ENCODE measurements around the gene VSIG4. TPM values are rescaled to one million over a fixed set of nuclear protein-coding genes. Genes with fewer than 3 reads are reported as not detected.
A peak's percentile ranks its signal among the peaks of the same experiment; 100 is the strongest.

The VSIG4 gene
- total and polyA plus RNA-seq, 7 experiments from 2014 or later: 0.21 to 1.8 (median 0.89) TPM; not detected in 2

DNA sequence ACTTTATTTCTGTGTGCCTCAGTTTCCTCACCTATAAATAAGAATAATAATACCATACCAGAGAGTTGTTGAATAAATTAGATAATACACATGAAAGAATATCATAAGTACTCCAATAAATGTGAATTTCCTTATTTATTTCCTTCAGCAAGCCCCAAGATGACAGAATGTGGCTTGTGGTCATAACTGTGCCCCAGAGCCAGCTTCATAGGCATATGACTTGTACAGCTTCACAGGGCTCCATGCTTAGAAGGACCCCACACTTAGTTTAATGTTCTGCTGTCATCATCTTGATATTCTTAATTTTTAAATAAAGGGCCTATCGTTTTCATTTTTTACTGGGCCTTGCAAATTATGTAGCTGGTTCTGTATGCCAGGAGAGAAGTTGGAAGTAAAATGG lies 25.3 kb downstream of the VSIG4 start:
- ChIA-PET CTCF (no interaction called here), POLR2A (interaction anchor here (0.5 to 1.3 kb wide), 2 partner anchors 10 to 292 kb away, joined by 3 to 5 read pairs; no protein-coding TSS in a partner anchor)
- no peaks in the 10 kb centered on the region for H3K9me3 ChIP-seq (ENCODE audit: control insufficient read depth in 2 of 3, low read length in 3 of 3)
- peaks cover 33 to 52% of the 10 kb centered on the region in 2 donors for H3K4me1 ChIP-seq (ENCODE audit: control insufficient read depth in 2 of 2, insufficient read depth in 2 of 2, low read length in 2 of 2)
- Mint-ChIP-seq H3K36me3 (peaks cover 0 to 37% (median 0%) of the 10 kb centered on the region in 5 donors), H3K27ac (peak overlapping the region in 2 of 9 donors; percentile 69 to 89), H3K9me3 (peaks cover 0 to 4% (median 0%) of the 10 kb centered on the region in 11 donors), H3K27me3 (no peaks in the 10 kb centered on the region), H3K4me3 (peak overlapping the region in 5 of 10 donors; percentile 71 to 88 (median 73)), H3K4me1 (peaks cover 33 to 88% (median 84%) of the 10 kb centered on the region in 7 donors)
- DNase-seq (no peak), ATAC-seq (no peak)
- H3K36me3 ChIP-seq (ENCODE audit: control insufficient read depth in 2 of 3, insufficient read depth in 3 of 3, low read length in 3 of 3): no peaks in the 10 kb centered on the region
- intact Hi-C loops (cut with micrococcal nuclease): no loop called here
- no peak overlapping the region for H3K27ac ChIP-seq (ENCODE audit: low read depth, low read length)
- H3K27me3 ChIP-seq (ENCODE audit: control insufficient read depth in 2 of 2, insufficient read depth in 2 of 2, low read length in 2 of 2): no peaks in the 10 kb centered on the region
- no peak overlapping the region for H3K4me3 ChIP-seq (ENCODE audit: low read length)

DNA sequence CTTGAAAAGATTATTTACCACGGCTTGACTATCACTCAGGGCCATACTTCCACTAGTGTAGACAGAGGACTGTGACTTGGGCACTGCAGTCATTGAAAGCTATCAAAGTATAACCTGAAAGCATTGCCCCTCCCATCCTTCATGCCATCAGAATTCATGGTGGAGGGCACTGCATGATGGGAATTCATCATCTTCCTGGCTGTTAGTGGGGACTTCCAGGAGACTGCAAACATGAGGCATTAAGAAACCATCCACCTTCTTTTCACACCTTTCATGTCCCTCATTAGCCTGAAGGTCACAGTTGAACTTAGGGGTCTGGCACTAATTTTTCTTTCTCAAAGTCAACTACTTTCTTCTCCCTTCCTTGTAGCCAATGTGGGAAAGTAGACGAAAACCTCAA lies 25.8 kb downstream of the VSIG4 start:
- Histone ChIP-seq H3K36me3 (ENCODE audit: control insufficient read depth in 2 of 3, insufficient read depth in 3 of 3, low read length in 3 of 3) (no peaks in the 10 kb centered on the region), H3K9me3 (ENCODE audit: control insufficient read depth in 2 of 3, low read length in 3 of 3) (no peaks in the 10 kb centered on the region), H3K4me3 (ENCODE audit: low read length) (no peak overlapping the region), H3K27me3 (ENCODE audit: control insufficient read depth in 2 of 2, insufficient read depth in 2 of 2, low read length in 2 of 2) (no peaks in the 10 kb centered on the region), H3K4me1 (ENCODE audit: control insufficient read depth in 2 of 2, insufficient read depth in 2 of 2, low read length in 2 of 2) (peaks cover 33 to 52% of the 10 kb centered on the region in 2 donors), H3K27ac (ENCODE audit: low read depth, low read length) (no peak overlapping the region)
- H3K4me1 Mint-ChIP-seq: peaks cover 29 to 87% (median 80%) of the 10 kb centered on the region in 7 donors
- DNase-seq (no peak), ATAC-seq (no peak)
- POLR2A ChIA-PET: interaction anchor here (0.7 kb wide), 1 partner anchor 362 kb away, joined by 3 read pairs; no protein-coding TSS in a partner anchor
- H3K27me3 Mint-ChIP-seq: no peaks in the 10 kb centered on the region
- peak overlapping the region in 1 of 9 donors; percentile 69 for H3K27ac Mint-ChIP-seq
- CTCF ChIA-PET: no interaction called here
- peaks cover 0 to 4% (median 0%) of the 10 kb centered on the region in 11 donors for H3K9me3 Mint-ChIP-seq
- H3K36me3 Mint-ChIP-seq: peaks cover 0 to 34% (median 0%) of the 10 kb centered on the region in 5 donors
- peak overlapping the region in 3 of 10 donors; percentile 4 to 73 (median 71) for H3K4me3 Mint-ChIP-seq
- intact Hi-C loops (cut with micrococcal nuclease): no loop called here

- Mint-ChIP-seq H3K27me3 (no peaks in the 10 kb centered on the region), H3K9me3 (peaks cover 0 to 4% (median 0%) of the 10 kb centered on the region in 11 donors), H3K36me3 (peaks cover 0 to 28% (median 0%) of the 10 kb centered on the region in 5 donors), H3K27ac (peak overlapping the region in 2 of 9 donors; percentile 32 to 62), H3K4me1 (peaks cover 23 to 79% (median 72%) of the 10 kb centered on the region in 7 donors), H3K4me3 (peak overlapping the region in 2 of 10 donors; percentile 8 to 16)
- H3K27ac ChIP-seq (ENCODE audit: low read depth, low read length): no peak overlapping the region
- intact Hi-C loops (cut with micrococcal nuclease): no loop called here
- DNase-seq (no peak), ATAC-seq (peak; percentile 50)
- POLR2A ChIA-PET: interaction anchor here (0.7 kb wide), 1 partner anchor 362 kb away, joined by 3 read pairs; no protein-coding TSS in a partner anchor
- no peaks in the 10 kb centered on the region for H3K27me3 ChIP-seq (ENCODE audit: control insufficient read depth in 2 of 2, insufficient read depth in 2 of 2, low read length in 2 of 2)
- no peaks in the 10 kb centered on the region for H3K9me3 ChIP-seq (ENCODE audit: control insufficient read depth in 2 of 3, low read length in 3 of 3)
- peaks cover 33 to 47% of the 10 kb centered on the region in 2 donors for H3K4me1 ChIP-seq (ENCODE audit: control insufficient read depth in 2 of 2, insufficient read depth in 2 of 2, low read length in 2 of 2)
- CTCF ChIA-PET: no interaction called here
- H3K4me3 ChIP-seq (ENCODE audit: low read length): no peak overlapping the region
- H3K36me3 ChIP-seq (ENCODE audit: control insufficient read depth in 2 of 3, insufficient read depth in 3 of 3, low read length in 3 of 3): no peaks in the 10 kb centered on the region
Measured at GRCh38 chrX:66013194-66013816, 26.6 kb downstream of the VSIG4 start.

GRCh38 chrX:66012094-66012534 lies 27.8 kb downstream of the VSIG4 start:
- H3K9me3 ChIP-seq (ENCODE audit: control insufficient read depth in 2 of 3, low read length in 3 of 3): no peaks in the 10 kb centered on the region
- no peak overlapping the region for H3K27ac ChIP-seq (ENCODE audit: low read depth, low read length)
- peaks cover 0 to 4% (median 0%) of the 10 kb centered on the region in 11 donors for H3K9me3 Mint-ChIP-seq
- peaks cover 32 to 46% of the 10 kb centered on the region in 2 donors for H3K4me1 ChIP-seq (ENCODE audit: control insufficient read depth in 2 of 2, insufficient read depth in 2 of 2, low read length in 2 of 2)
- DNase-seq (no peak), ATAC-seq (peak; percentile 53)
- intact Hi-C loops (cut with micrococcal nuclease): no loop called here
- no peaks in the 10 kb centered on the region for H3K27me3 Mint-ChIP-seq
- no peak overlapping the region for H3K4me3 ChIP-seq (ENCODE audit: low read length)
- H3K27me3 ChIP-seq (ENCODE audit: control insufficient read depth in 2 of 2, insufficient read depth in 2 of 2, low read length in 2 of 2): no peaks in the 10 kb centered on the region
- no peaks in the 10 kb centered on the region for H3K36me3 ChIP-seq (ENCODE audit: control insufficient read depth in 2 of 3, insufficient read depth in 3 of 3, low read length in 3 of 3)
- H3K4me1 Mint-ChIP-seq: peaks cover 19 to 76% (median 67%) of the 10 kb centered on the region in 7 donors
- H3K4me3 Mint-ChIP-seq: peak overlapping the region in 4 of 10 donors; percentile 31 to 55 (median 36)
- peak overlapping the region in 4 of 9 donors; percentile 51 to 85 (median 56) for H3K27ac Mint-ChIP-seq
- H3K36me3 Mint-ChIP-seq: peaks cover 0 to 25% (median 0%) of the 10 kb centered on the region in 5 donors
- ChIA-PET POLR2A (interaction anchor here (0.9 kb wide), 1 partner anchor 23 kb away, joined by 3 read pairs; no protein-coding TSS in a partner anchor), CTCF (no interaction called here)

DNA sequence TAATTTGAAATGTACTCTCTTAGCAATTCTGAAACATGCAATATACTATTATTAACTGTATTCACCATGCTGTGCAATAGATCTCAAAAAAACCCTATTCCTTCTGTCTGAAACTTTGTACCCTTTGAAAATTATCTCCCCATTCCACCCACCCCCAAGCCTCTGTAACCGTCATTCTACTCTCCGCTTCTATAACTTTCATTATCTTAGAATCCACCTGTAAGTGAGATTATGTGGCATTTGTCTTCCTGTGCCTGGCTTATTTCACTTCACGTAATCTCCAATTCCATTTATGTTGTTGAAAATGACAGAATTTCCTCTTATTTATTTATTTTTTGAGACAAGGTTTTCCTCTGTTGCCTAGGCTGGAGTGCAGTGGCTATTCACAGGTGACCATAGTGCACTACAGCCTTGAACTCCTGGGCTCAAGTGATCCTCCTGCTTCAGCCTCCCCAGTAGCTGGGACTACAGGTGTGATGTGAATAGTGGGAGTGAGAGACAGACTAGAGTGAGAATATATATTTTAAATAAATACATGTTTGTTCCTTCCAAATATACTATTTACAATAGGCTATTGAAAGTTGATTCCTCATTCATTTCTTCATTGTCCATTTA lies 30.5 kb downstream of the VSIG4 start:
- Histone ChIP-seq H3K4me3 (ENCODE audit: low read length) (no peak overlapping the region), H3K4me1 (ENCODE audit: control insufficient read depth in 2 of 2, insufficient read depth in 2 of 2, low read length in 2 of 2) (peaks cover 32 to 36% of the 10 kb centered on the region in 2 donors), H3K27ac (ENCODE audit: low read depth, low read length) (no peak overlapping the region), H3K27me3 (ENCODE audit: control insufficient read depth in 2 of 2, insufficient read depth in 2 of 2, low read length in 2 of 2) (no peaks in the 10 kb centered on the region), H3K36me3 (ENCODE audit: control insufficient read depth in 2 of 3, insufficient read depth in 3 of 3, low read length in 3 of 3) (no peaks in the 10 kb centered on the region), H3K9me3 (ENCODE audit: control insufficient read depth in 2 of 3, low read length in 3 of 3) (no peaks in the 10 kb centered on the region)
- CTCF ChIA-PET: no interaction called here
- no peak for DNase-seq
- no peak overlapping the region for H3K4me3 Mint-ChIP-seq
- POLR2A ChIA-PET: no interaction called here
- H3K4me1 Mint-ChIP-seq: peaks cover 27 to 75% (median 65%) of the 10 kb centered on the region in 7 donors
- H3K27ac Mint-ChIP-seq: peak overlapping the region in 2 of 9 donors; percentile 58 to 63
- H3K9me3 Mint-ChIP-seq: peaks cover 0 to 4% (median 0%) of the 10 kb centered on the region in 11 donors
- H3K36me3 Mint-ChIP-seq: peaks cover 0 to 24% (median 0%) of the 10 kb centered on the region in 5 donors
- ATAC-seq: no peak
- intact Hi-C loops (cut with micrococcal nuclease): no loop called here
- no peaks in the 10 kb centered on the region for H3K27me3 Mint-ChIP-seq

DNA sequence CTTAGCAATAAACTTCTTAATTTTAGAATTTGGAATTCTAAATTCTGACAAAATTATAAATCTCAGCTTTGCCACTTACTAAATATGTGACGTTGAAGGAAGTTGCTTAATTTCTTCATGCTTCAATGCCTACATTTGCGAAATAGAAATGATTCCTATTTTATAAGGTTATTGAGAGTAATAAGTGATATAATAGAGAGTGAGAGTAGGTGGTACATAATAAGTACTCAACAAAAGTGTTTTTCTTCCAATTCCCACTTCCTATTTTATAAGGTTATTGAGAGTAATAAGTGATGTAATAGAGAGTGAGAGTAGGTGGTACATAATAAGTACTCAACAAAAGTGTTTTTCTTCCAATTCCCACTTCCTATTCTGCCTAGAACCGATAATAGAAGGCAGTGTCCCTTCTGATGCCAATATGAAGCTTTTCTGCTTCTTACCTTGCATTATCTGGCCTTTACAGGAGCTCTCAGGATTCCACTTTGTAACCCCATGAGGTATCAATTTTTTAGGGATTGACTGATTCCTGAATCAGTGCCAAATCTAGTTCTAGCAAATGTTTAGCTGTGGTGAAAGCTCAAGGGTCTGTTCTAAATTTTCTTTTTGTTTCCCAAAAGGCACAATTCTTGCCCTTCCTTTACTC lies 31.4 kb downstream of the VSIG4 start:
- no peak overlapping the region for H3K27ac ChIP-seq (ENCODE audit: low read depth, low read length)
- H3K4me1 Mint-ChIP-seq: peaks cover 30 to 76% (median 63%) of the 10 kb centered on the region in 7 donors
- intact Hi-C loops (cut with micrococcal nuclease): no loop called here
- DNase-seq: no peak
- POLR2A ChIA-PET: interaction anchor here (0.8 kb wide), 1 partner anchor 50 kb away, joined by 3 read pairs; no protein-coding TSS in a partner anchor
- peaks cover 28 to 40% of the 10 kb centered on the region in 2 donors for H3K4me1 ChIP-seq (ENCODE audit: control insufficient read depth in 2 of 2, insufficient read depth in 2 of 2, low read length in 2 of 2)
- CTCF ChIA-PET: no interaction called here
- H3K9me3 Mint-ChIP-seq: peaks cover 0 to 6% (median 0%) of the 10 kb centered on the region in 11 donors
- peaks cover 0 to 22% (median 0%) of the 10 kb centered on the region in 5 donors for H3K36me3 Mint-ChIP-seq
- no peaks in the 10 kb centered on the region for H3K36me3 ChIP-seq (ENCODE audit: control insufficient read depth in 2 of 3, insufficient read depth in 3 of 3, low read length in 3 of 3)
- no peak overlapping the region for H3K4me3 ChIP-seq (ENCODE audit: low read length)
- ATAC-seq: no peak
- no peaks in the 10 kb centered on the region for H3K27me3 Mint-ChIP-seq
- H3K27me3 ChIP-seq (ENCODE audit: control insufficient read depth in 2 of 2, insufficient read depth in 2 of 2, low read length in 2 of 2): no peaks in the 10 kb centered on the region
- H3K9me3 ChIP-seq (ENCODE audit: control insufficient read depth in 2 of 3, low read length in 3 of 3): no peaks in the 10 kb centered on the region
- peak overlapping the region in 2 of 9 donors; percentile 9 to 58 for H3K27ac Mint-ChIP-seq
- no peak overlapping the region for H3K4me3 Mint-ChIP-seq

All from naive thymus-derived CD4-positive, alpha-beta T cell (primary cell).